Kidney capillary endothelial cell (primary cell): Measurements from ENCODE around the gene PHKA2.

Source experiments
- DNase-seq: peaks from one replicate; pipeline ENCODE4 v3.0.0-alpha.2; 2018; ENCODE audit warnings: low spot score

PHKA2 gene

DNA sequence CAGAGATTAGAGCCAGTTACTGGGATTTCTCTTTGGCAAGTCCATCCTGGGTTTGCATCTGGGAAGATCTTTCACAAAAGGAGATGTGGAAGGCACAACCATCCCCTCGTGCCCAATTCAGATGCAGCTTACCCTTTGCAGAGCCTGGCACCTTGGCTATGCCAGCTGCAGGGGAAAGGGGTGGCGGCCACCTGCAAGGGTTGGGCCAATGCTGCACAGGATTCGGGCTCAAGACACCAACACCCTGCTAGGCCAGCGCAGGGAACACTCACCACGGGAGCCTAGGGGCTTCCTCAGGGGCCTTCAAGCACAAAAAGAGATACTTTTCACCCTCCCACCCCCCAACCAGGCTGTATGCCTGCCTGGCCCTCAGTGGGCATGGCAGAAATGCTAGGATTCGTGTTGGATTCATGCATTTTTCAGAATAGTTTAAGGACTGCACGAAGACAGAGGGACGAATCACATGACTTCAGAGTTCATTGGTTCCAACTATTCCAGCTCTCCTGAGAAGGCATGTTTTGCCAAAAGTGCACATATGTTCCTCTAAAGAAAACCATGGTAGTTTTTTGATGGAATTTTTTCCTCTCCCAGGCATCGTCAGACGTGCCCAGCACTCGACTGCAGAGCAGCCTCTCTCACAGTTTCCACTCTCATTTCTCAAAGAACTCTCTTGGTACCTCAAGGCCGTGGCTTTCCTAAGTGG lies 94.4 kb downstream of the PHKA2 start:
- DNase-seq = no peak

DNA sequence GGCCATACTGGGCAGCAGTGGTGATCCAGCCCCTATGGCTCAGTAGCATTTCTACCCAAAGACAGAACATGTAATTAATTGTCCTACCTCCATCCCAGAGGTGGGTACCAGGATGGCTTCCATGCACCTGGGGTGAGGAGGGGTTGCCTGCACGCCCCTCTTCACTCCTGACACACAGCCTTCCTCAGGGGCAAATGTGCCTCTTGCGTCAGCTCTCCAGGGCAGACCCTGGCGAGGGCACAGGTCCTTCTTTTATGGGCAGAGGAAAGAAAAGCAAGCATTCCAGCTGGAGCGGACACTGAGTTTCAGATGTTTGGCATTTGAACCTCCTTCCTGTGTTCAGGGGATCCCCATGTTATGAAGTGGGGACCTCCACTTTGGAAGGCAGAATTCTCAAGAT lies 95.6 kb downstream of the PHKA2 start:
- no peak for DNase-seq

DNA sequence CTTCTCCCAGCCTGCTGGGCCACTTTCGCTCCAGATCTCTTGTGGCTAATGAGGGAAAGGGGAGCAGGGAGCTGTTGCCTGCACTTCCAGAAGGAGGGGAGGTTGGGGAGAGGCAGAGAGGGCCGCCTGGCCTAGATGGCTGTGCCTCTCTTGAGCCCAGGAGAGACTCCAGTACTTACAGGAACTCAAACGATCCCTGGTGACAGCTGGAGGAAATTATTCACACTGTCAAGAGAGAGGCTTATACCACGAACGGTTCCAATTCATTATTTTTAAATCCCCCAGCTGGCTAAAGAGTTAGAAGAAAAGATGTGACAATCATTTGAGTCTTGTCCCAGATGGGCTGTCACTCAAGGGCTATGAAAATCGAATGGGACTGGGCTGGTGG lies 96.1 kb downstream of the PHKA2 start:
- no peak for DNase-seq

DNA sequence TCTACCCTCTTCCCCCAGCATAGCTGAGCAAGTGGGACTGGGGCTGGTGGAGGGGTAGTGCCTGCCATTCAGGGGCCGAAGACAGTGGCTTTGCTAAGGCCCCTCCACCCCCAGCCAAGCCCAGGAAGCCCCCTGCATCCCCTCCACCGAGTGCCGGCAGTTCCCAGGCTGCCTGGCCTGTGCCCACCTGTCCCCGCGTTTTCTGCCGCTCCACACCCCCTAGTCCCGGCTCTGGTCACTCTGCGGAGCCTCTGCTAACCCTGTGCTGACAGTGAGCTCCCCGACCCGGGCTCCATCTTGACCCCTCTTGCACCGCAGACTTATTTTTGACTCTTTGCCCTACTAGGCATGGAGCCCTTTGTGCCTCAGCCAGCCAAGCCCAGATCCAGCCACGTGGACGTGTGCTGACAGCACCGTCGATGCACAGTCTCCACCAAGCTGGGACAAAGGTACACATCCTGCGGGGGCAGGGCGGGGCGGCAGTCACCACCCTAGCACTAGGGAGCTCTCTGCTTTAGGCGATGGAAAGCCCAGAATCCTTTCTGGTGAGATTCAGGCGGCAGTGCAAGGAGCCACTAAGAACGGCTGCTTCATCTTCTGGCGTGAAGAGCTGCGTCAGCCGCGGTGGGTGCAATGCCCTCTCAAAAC lies 96.6 kb downstream of the PHKA2 start:
- no peak for DNase-seq

DNA sequence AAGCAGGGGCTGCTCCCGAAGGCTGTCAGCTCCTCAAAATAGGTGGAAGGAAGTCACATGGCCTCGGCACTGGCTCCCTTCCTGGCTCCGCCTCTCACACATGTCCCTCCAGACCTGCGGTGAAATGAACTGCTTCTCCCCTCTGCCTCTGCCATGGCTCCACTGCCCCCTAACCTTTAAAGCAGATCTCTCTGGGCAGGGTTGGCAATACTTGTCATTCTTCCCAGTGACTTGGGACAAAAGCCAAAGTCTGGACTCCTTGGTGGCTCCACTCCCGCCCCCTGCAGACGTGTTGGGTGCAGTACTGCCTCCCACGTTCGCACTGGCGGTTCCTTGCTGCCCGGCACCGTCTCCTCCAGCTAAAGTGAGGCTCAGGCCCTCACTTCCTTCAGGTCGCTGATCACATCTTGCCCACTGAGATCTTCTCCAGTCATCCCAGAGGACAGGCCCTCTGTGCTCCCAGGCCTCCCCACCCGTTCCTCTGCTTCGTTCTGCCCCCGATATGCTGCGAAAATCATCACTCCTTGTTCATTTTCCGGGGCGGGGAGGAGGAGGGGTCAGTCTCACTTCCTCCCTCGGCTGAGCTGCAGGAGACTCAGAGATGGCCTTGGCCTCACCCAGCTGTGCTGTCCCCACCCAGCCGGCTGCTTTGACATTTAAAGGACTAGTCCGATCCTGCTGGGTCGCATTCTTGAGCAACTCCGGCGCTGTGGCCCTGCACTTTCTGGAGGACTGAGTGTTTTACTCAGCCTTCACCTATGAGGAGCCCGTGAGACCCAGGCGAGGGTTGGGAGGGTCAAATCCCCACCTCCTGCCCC lies 97.4 kb downstream of the PHKA2 start:
- DNase-seq = peak; percentile 47

DNA sequence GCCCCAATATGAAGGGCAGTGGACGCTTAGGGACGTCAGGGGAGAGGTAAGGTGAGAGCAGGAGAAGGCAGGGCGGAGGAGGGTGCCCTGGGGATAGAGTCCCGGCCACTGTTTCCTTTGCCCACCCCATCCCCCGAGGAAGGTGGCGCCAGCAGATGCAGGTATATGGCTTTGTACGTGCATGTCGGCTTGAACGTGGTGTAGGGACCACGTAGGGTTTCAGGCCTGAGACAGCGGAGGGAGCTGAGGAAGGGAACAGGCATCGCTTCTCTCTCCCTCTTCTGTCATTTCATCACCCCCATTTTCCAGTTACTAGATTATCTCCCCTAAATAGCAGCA lies 97.9 kb downstream of the PHKA2 start:
- DNase-seq = no peak

DNA sequence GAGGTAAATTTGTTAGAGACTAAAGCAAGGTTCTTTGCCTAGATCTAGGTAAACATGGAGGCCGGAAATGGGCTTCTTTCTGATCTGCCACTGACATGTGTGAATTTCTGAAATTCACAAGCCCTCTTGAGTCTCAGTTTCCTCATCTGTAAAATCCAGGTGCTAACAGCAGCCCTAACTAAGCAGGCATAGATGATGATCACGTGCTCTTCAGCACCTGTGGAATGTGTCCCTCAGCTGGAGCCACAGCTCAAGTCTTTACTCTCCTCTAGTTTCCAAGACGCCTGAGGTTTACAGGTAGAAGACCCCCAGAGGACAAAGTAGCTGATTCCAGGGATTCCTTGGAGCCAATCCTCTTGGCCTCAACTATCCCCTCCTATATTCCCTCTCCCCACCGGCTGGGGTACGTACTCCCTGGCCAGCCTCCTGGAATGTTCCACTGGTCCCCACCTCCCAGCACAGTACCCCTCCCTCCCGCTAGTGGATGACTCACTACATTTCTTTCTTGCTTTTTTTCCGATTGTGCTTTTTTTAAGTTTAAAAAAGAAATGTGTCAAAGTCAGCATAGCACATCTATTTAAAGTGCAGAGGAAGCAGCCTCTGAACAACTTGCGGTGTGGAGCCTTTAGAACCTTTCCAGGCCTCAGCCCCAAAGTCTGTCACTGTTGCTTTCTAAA lies 98.4 kb downstream of the PHKA2 start:
- no peak for DNase-seq

DNA sequence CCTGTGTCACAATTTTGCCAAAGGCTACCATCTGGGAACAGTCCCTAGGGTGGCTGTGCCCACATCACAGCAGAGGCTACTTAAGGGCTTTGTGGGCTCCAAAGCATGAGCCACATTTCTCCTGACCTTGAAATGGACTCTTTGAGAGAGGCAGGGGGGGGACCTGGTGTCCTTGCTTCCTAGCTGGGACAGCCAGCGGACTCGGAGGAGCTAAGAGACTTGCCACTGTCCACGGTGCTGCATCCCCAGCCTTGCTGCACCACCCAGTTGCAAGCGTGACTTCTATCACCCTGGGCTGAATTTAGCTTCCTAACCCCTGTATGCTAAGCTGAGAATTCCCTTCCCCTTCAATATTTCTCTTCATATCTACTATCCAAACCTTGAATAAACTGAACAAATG lies 99.0 kb downstream of the PHKA2 start:
- DNase-seq = no peak

DNA sequence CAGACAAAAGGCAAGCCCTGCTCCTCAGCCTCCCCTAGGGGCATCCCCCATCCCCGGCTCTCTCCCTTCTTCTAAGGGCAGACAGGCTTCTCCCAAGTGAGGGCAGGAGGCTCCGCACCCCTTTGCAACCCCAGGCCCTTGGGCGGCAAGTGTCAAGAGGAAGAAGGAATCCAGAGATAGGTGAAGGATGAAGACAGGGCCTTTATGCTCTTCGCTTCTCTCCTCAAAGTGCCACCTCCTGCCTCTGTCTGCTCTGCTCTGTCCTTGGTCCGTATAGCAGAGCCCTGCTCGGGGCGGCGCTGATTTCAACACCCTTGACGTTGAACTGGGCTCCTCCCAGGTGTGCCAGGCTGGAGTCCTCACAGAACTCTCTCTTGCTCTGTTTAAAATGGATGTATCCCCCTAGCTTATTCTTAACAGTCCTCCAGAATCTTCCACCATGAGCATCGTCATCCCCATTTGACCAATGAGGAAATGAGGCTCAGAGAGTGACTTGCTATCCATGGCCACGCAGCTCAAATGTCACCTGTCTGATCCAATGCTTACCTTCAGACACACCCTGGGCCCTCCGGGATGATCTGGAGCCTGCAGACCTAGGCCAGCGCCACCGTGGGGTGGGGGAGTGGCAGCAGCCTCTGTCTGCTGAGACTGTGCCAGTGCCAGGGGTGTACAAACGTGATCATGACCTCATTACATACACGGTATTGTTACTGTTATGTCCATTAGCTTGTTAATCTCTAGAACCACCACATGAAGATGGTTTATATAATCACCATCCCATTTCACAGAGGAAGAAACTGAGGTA lies 99.8 kb downstream of the PHKA2 start:
- DNase-seq = no peak

DNA sequence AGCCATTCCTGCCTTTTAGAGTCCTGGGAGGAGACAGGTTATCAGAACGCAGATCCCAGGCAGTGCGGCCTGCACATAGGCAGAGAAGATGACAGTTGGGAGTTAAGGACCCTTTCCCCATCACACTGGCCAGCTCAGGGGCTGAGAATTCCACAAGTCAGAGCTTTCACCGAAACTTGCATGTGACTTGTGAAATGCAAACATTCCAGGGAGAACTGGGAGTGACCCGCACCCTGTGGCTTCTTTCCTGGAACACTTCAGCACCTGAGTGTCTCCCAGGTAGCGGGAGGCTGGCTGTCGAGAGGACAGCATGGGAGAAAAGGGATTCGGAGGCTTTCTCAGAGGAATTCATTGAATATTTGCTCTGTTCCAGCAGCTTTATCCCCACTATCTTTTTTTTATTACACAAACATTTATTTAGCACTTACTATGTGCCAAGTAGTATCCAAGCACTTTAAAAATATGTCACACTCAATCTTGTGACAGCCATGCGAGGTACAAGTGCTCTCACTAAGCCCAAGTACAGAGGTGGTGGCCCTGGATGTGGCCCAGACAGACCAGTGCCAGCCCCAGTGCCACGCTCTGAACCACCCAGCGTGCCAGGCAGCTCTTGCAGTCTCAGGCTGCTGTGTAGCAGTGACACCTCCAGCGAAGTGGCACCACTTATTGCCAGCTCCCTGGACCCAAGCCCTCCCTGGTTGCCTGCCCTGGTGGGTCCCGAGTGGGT lies 100.5 kb downstream of the PHKA2 start:
- no peak for DNase-seq

DNA sequence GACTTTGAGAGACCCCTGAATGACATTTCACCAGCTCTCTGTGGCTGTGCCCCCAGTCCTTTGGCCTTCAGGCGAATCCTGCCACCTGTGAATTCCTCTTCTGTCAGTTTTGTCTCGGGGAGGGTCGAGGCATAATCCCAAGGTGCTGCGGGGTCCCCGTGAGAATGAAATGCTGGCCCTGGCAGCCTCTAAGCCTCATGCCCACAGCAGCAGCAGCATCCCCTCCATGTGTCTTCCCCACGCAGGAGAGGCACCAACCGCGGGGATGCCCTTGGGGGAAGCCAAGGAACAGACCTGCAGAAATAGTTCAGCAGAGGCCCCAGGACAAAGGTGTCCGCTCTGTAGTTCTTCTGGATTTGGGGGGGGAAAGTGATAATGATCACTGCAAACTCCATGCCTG lies 104.8 kb downstream of the PHKA2 start:
- DNase-seq = no peak

DNA sequence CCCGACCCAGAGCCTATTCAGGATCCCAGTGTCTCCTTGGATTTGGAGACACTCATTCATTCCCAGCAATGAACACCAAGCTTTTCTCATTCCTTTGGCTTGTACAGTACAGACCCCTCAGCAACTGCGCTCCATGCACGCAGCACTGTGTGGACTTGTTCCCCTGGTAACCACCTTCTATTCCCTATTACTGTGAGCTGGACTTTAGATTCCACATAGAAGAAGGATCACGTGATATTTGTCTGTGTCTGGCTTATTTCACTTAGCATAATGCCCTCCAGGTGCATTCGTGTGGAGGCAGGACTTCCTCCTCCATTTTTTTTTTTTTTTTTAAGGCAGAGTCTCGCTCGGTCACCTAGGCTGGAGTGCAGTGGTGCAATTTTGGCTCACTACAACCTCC lies 106.4 kb downstream of the PHKA2 start:
- no peak for DNase-seq

DNA sequence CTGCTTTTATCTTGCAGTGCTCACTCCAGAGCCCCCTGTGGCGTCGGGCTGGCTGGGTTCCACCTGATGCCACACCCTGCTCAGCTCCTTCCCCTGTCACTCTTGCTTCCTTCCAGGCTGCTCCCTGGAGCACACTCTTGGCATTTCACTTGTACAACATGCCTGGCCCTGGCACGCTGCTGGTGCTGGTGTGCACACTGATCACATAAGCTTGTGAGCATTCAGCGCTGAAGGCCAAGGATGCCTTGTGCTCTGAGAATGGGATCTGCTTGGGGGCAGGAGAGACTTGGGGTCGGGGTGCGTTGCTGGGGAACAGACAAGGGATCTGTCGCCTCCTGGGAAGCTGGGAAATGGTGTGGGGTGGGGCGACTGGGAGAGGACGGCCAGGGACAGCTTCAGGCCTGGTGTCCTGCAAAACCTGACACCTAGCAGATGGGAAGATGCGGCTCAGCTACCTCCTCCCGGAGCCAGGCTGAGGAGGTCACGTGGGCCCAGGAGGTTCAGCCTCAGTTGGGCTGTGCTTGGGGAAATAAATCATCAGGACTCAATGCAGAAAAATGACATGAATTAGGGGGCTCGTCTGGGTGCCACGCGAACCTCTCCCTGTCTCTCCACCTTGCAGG lies 108.5 kb downstream of the PHKA2 start:
- no peak for DNase-seq

DNA sequence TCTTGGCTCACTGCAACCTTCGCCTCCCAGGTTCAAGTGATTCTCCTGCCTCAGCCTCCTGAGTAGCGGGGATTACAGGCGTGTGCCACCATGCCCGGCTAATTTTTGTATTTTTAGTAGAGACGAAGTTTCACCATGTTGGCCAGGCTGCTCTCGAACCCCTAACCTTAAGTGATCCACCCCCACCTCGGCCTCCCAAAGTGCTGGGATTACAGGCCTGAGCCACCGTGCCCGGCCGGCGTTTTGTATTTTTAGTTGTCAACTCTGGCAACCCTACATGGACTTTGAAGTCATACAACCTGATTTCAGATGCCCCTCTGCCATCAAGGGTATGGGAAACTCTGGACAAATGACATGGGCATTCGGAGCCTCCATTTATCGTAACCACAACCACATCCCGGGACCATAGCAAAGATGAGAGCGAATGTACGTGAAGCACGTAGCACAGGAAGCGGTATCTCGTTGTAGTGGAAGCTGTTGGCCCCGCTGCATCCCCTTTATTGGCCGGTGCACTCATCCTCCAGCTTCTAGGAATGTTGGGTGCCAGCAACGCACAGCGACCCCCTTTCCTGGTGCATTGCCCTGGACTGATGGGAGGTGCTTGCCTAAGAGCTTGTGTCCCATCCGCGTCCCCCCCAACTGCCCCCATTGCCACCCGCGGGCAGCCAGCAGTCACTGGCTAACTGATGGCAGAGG lies 109.2 kb downstream of the PHKA2 start:
- DNase-seq = no peak

DNA sequence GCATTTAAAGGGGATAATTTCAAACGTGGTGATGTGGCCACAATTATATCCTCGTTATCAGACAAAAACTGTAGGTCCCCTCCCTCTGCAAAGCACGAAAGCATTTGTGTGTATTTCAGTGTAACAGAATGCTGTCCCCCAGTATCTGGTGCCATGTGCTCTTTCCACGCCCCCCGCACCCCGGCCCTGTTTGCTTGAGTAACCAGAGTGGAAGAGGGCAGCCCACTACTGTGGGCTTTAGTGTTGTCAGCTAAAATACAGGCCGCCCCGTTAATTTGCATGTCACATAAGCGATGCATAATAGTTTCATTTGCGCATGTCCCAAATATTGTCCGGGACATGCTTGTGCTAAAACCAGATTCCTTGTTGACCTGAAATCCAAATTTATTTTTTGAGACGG lies 110.1 kb downstream of the PHKA2 start:
- DNase-seq = no peak

DNA sequence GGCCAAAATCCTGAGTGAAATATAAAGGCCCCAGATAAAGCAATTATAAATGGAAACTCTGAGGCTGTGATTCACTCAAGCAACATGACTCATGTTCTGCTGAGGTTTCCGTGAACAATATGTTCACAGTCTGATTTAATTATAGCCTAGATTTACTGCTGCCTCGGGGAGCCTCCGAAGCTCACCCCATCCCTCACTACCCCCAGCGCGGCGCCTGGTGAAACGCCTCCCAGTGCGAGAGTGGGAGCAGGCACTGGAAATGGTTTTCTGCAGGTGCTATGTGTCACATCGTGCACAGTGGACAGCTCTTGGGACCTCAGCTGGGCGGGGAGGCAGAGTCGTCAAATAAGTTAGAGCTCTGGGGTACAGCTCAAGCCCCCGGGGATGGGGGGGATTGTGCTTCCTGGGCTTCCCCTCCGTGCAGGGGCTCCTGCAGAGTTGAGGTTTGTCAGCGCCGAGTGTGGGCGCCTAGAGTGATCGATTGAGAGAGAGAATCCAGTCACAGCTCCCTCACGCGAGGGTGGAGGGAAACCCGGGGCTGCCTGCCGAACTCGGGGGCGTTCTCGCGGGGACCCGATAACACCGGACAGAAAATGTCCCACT lies 110.6 kb downstream of the PHKA2 start:
- peak; percentile 48 for DNase-seq

DNA sequence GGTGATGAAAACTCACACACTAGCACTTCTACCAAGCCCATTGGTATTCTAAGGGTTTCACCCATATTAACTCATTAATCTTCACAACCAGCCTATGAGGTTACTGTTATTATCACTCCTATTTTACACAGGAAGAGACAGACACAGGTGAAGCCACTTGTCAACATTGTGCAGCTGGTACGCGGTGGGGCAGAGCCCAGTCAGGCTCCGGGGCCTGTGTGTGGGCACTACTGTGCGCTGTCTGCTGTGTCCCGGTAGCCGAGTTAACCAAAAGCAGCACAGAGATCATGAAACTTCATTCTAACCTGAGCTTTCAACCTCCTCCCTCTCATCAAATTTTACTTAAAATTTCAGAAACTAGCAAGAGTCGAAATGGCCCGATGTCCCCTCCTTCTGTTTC lies 111.3 kb downstream of the PHKA2 start:
- no peak for DNase-seq

DNA sequence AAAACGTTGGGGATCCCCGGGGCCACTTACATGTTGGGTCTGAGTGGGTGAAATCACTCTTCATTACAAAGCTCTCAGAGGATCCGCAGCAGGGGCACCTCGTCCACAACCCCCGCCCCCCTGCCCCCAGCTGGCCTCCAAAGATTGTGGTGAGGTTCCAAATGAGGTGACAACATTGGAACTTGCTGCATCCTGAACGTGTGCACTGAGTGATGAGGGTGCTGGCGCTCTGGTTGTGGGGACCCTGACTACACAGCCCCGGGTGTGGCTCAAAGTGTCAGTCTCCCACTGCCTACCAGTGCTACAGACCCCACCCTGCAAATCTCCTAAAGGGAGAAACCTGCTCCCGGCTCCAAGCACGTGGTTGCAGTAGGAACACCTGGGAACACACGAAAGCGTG lies 111.9 kb downstream of the PHKA2 start:
- DNase-seq = no peak

DNA sequence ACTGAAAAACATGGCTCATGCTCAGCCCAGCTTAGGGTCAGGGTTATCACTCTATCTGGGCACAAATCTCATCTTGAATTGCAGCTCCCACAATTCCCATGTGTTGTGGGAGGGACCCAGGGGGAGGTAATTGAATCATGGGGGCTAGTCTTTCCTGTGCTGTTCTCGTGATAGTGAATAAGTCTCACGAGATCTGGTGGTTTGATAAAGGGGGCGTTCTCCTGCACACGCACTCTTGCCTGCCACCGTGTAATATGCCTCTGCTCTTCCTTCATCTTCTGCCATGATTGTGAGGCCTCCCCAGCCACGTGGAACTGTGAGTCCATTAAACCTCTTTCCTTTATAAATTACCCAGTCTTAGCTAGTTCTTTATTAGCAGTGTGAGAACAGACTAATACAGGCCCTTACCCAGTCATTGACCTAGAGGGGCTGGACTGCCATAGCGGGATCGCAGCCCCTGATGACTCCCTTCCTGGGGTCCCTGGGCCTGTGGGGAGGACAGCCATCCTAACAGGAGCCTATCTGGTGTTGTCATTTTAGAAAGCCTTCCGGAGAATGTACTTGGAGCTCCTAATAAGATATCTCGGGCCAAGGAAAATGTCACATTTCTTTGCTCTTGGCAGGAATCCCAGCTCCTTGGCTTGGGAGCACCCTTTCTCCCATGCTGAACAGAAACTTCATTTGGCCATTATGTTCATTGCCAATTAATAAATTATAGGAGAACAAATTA lies 112.6 kb downstream of the PHKA2 start:
- DNase-seq = no peak
